K562 (cell line): ENCODE data around the gene CCDC85B. TPM values are rescaled to one million over a fixed set of nuclear protein-coding genes. Genes with fewer than 3 reads are reported as not detected.

Source experiments
- CCAR2 ChIP-seq: fragments of 200-400 bp; formaldehyde crosslinking; IDR thresholded peaks from 2 replicates; pipeline ENCODE4 v1.6.1; 2017; ENCODE audit warnings: mild to moderate bottlenecking, low read depth, low read length
- CEBPG ChIP-seq, 3 experiments: fragments of 200-800 bp in 1 of 3; sonication (Bioruptor generic) in 1 of 3; sonication (generic) in 1 of 3; formaldehyde crosslinking in 1 of 3; IDR thresholded peaks in 2 of 3; conservative IDR thresholded peaks in 1 of 3; 2 replicates each; pipeline versions ENCODE4 v1.6.1 to v1.8.0; 2016 to 2022; ENCODE audit warnings: missing compliant biosample characterization in 2 of 3, missing genetic modification characterization in 2 of 3, mild to moderate bottlenecking in 1 of 3, missing genetic modification reagents in 1 of 3
- GTF2F1 ChIP-seq: IDR thresholded peaks from 2 replicates; pipeline ENCODE4 v1.6.1; 2011; ENCODE audit warnings: low read depth, low read length, improper control_type of control experiment
- HDGF ChIP-seq: fragments of 450-650 bp; IDR thresholded peaks from 2 replicates; pipeline ENCODE4 v1.6.1; 2016
- HNRNPL ChIP-seq: fragments of 200-400 bp; formaldehyde crosslinking; IDR thresholded peaks from 2 replicates; pipeline ENCODE4 v1.6.1; 2017; ENCODE audit warnings: low read depth, mild to moderate bottlenecking, low read length
- MCM5 ChIP-seq: fragments of 450-650 bp; IDR thresholded peaks from 2 replicates; pipeline ENCODE4 v1.6.1; 2016; ENCODE audit warnings: low read depth
- MYC ChIP-seq, 2 experiments: fragments of 250-450 bp in 1 of 2; sonication (Bioruptor Pico) in 1 of 2; IDR thresholded peaks; 2 replicates each; pipeline versions ENCODE4 v1.5.1 to v1.6.1; 2012 to 2021; ENCODE audit warnings: low read depth in 2 of 2, borderline replicate concordance in 1 of 2, improper control_type of control experiment in 1 of 2, low read length in 1 of 2, mild to moderate bottlenecking in 1 of 2, moderate library complexity in 1 of 2
- RB1 ChIP-seq: fragments of 450-650 bp; IDR thresholded peaks from 2 replicates; pipeline ENCODE4 v1.6.1; 2017; ENCODE audit warnings: low read depth, mild to moderate bottlenecking
- RBM17 ChIP-seq: fragments of 200-400 bp; formaldehyde crosslinking; IDR thresholded peaks from 2 replicates; pipeline ENCODE4 v1.6.1; 2017; ENCODE audit warnings: low read depth, mild to moderate bottlenecking, low read length, borderline replicate concordance
- RFX5 ChIP-seq: IDR thresholded peaks from 2 replicates; pipeline ENCODE4 v1.6.1; 2011; ENCODE audit warnings: low read depth, mild to moderate bottlenecking, improper control_type of control experiment, low read length
- SIN3B ChIP-seq: fragments of 450-650 bp; IDR thresholded peaks from 2 replicates; pipeline ENCODE4 v1.6.1; 2017; ENCODE audit warnings: low read depth, mild to moderate bottlenecking, moderate library complexity
- SMC3 ChIP-seq: conservative IDR thresholded peaks from 2 replicates; pipeline ENCODE4 v1.6.1; 2011; ENCODE audit warnings: low read depth, low read length, improper control_type of control experiment; ENCODE audit not compliant: insufficient read depth
- ZNF133 ChIP-seq: fragments of 250-450 bp; sonication (Bioruptor Pico); IDR thresholded peaks from 2 replicates; pipeline ENCODE4 v1.4.0; 2020; ENCODE audit warnings: mild to moderate bottlenecking
- ZNF239 ChIP-seq: fragments of 250-450 bp; sonication (Bioruptor Pico); IDR thresholded peaks from 2 replicates; pipeline ENCODE4 v1.4.0; 2020; ENCODE audit warnings: mild to moderate bottlenecking
- ZNF384 ChIP-seq: IDR thresholded peaks from 2 replicates; pipeline ENCODE4 v1.6.1; 2012; ENCODE audit warnings: low read depth, low read length, improper control_type of control experiment
- ZNF589 ChIP-seq: fragments of 200-800 bp; sonication (Bioruptor generic); IDR thresholded peaks from 2 replicates; pipeline ENCODE4 v1.6.1; 2016; ENCODE audit warnings: low read depth, missing genetic modification characterization, missing compliant biosample characterization
- polyA plus RNA-seq, 8 experiments: library from polyadenylated mRNA; depleted of rRNA in 4 of 8; stranded (reverse) in 5 of 8; unstranded in 3 of 8; fragments of >200 nt; fragmentation: Nextera tagmentation in 2 of 8; fragmentation: Illumina TruSeq in 1 of 8; extraction: Ambion mirVana in 2 of 8; extraction: Trizol in 1 of 8; gene quantifications; 2 replicates each; pipeline versions ENCODE4 v1.2.1 to v1.2.3, GENCODE V29; 2011 to 2014; ENCODE audit warnings: inconsistent platforms in 1 of 8, missing spikeins in 1 of 8
- total RNA-seq, 7 experiments: library from RNA; depleted of rRNA in 6 of 7; stranded (reverse); fragments of >200 nt in 6 of 7; fragmentation: Illumina TruSeq in 2 of 7; extraction: Trizol in 2 of 7; gene quantifications; 2 replicates each; pipeline versions ENCODE4 v1.2.1 to v1.2.3, GENCODE V29; 2011 to 2021; ENCODE audit warnings: low replicate concordance in 1 of 7
- TF ChIP-seq, protein P1 (sequence below): sonication (generic); formaldehyde crosslinking; IDR thresholded peaks from 2 replicates; pipeline ENCODE4 v1.5.0; 2020; ENCODE audit warnings: missing genetic modification reagents
- TF ChIP-seq, protein P2 (sequence below), 3 experiments: IDR thresholded peaks in 2 of 3; conservative IDR thresholded peaks in 1 of 3; 2 replicates each; pipeline ENCODE4 v1.5.1; 2011 to 2012; ENCODE audit warnings: low read length in 3 of 3, mild to moderate bottlenecking in 3 of 3, control low read depth in 2 of 3, improper control_type of control experiment in 1 of 3, inconsistent platforms in 1 of 3, low read depth in 1 of 3, mixed read lengths in 1 of 3, moderate library complexity in 1 of 3; ENCODE audit not compliant: insufficient read depth in 2 of 3
- TF ChIP-seq, protein P3 (sequence below): fragments of 450-650 bp; formaldehyde crosslinking; conservative IDR thresholded peaks from 2 replicates; pipeline ENCODE4 v1.4.0; 2022; ENCODE audit warnings: mild to moderate bottlenecking, missing genetic modification characterization
- TF ChIP-seq, protein P4 (sequence below): IDR thresholded peaks from 2 replicates; pipeline ENCODE4 v1.6.1; 2011; ENCODE audit warnings: borderline replicate concordance, low read depth, mild to moderate bottlenecking, moderate library complexity, low read length; ENCODE audit not compliant: insufficient read depth, poor library complexity, severe bottlenecking

The CCDC85B gene
- total and polyA plus RNA-seq, 9 of the 15 experiments (the other 6 are each of a cell fraction or from before 2014, with no cell fraction given): 0.14 to 138 (median 6.2) TPM

DNA sequence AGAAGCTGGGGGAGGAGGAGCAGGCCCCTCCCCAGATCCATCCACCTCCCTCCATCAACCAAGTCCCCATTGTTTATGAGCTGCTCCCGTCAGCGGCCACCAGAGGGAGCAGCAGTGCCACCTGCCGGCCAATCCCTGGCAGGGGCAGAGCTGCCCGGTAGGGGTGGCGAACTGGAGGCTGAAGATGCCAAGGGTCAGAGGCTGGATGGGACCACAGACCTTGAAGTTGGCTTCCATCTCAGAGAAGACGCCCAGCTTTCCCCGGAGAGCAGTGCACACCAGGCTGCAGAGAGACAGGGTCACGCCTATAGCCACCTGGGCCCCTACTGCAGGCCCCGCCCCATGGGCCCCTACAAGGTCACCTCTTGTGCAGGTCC lies 5.8 kb upstream of the CCDC85B start (continued):
- TF ChIP-seq RFX5 (no peak), HDGF (peak; percentile 51; the same call in 1 of the 2 replicates), GTF2F1 (no peak), ZNF239 (CRISPR knock-in tag) (no peak), MCM5 (no peak), CCAR2 (no peak), RBM17 (no peak), HNRNPL (peak; percentile 91), MYC (IDR thresholded peaks at IDR 0.05; ENCODE audit: low read depth, low read length) (0 out of 2 replicates have a peak, but pooled peaks have one; percentile 23), MYC (CRISPR knock-in tag; IDR thresholded peaks at IDR 0.05; ENCODE audit: borderline replicate concordance, low read depth) (no peak), ZNF589 (CRISPR knock-in tag) (no peak), ZNF133 (CRISPR knock-in tag) (no peak), RB1 (peak; percentile 81), CEBPG (CRISPR knock-in tag; IDR thresholded peaks at IDR 0.05) (no peak), CEBPG (tag; conservative IDR thresholded peaks at IDR 0.05 in 1 of 2, IDR thresholded peaks at IDR 0.05 in 1 of 2) (no peak), ZNF384 (0 out of 2 replicates have a peak, but pooled peaks have one; percentile 13), SMC3 (peak; percentile 95), SIN3B (peak; percentile 44; the same call in 1 of the 2 replicates)
- TF ChIP-seq, protein P1, sequence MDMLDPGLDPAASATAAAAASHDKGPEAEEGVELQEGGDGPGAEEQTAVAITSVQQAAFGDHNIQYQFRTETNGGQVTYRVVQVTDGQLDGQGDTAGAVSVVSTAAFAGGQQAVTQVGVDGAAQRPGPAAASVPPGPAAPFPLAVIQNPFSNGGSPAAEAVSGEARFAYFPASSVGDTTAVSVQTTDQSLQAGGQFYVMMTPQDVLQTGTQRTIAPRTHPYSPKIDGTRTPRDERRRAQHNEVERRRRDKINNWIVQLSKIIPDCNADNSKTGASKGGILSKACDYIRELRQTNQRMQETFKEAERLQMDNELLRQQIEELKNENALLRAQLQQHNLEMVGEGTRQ (CRISPR knock-in tag): no peak
- TF ChIP-seq, protein P2, sequence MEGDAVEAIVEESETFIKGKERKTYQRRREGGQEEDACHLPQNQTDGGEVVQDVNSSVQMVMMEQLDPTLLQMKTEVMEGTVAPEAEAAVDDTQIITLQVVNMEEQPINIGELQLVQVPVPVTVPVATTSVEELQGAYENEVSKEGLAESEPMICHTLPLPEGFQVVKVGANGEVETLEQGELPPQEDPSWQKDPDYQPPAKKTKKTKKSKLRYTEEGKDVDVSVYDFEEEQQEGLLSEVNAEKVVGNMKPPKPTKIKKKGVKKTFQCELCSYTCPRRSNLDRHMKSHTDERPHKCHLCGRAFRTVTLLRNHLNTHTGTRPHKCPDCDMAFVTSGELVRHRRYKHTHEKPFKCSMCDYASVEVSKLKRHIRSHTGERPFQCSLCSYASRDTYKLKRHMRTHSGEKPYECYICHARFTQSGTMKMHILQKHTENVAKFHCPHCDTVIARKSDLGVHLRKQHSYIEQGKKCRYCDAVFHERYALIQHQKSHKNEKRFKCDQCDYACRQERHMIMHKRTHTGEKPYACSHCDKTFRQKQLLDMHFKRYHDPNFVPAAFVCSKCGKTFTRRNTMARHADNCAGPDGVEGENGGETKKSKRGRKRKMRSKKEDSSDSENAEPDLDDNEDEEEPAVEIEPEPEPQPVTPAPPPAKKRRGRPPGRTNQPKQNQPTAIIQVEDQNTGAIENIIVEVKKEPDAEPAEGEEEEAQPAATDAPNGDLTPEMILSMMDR (IDR thresholded peaks at IDR 0.05 in 2 of 3, conservative IDR thresholded peaks at IDR 0.05 in 1 of 3; ENCODE audit: insufficient read depth in 2 of 3, low read depth in 1 of 3, low read length in 3 of 3): peak; percentile 100
- TF ChIP-seq, protein P3, sequence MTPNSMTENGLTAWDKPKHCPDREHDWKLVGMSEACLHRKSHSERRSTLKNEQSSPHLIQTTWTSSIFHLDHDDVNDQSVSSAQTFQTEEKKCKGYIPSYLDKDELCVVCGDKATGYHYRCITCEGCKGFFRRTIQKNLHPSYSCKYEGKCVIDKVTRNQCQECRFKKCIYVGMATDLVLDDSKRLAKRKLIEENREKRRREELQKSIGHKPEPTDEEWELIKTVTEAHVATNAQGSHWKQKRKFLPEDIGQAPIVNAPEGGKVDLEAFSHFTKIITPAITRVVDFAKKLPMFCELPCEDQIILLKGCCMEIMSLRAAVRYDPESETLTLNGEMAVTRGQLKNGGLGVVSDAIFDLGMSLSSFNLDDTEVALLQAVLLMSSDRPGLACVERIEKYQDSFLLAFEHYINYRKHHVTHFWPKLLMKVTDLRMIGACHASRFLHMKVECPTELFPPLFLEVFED (CRISPR knock-in tag): no peak
- TF ChIP-seq, protein P4, sequence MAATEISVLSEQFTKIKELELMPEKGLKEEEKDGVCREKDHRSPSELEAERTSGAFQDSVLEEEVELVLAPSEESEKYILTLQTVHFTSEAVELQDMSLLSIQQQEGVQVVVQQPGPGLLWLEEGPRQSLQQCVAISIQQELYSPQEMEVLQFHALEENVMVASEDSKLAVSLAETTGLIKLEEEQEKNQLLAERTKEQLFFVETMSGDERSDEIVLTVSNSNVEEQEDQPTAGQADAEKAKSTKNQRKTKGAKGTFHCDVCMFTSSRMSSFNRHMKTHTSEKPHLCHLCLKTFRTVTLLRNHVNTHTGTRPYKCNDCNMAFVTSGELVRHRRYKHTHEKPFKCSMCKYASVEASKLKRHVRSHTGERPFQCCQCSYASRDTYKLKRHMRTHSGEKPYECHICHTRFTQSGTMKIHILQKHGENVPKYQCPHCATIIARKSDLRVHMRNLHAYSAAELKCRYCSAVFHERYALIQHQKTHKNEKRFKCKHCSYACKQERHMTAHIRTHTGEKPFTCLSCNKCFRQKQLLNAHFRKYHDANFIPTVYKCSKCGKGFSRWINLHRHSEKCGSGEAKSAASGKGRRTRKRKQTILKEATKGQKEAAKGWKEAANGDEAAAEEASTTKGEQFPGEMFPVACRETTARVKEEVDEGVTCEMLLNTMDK: peak; percentile 80
